Hepatocyte (in vitro differentiated cells): ENCODE data around the gene TFEB.

Experiments
- EZH2 ChIP-seq: fragments of 200-600 bp; sonication (generic); IDR thresholded peaks from 2 replicates; pipeline ENCODE4 v1.6.1; 2016; ENCODE audit warnings: antibody characterized with exemption, mild to moderate bottlenecking, borderline replicate concordance
- EZH2phosphoT487 ChIP-seq: fragments of 200-600 bp; sonication (generic); IDR thresholded peaks from one replicate; pipeline ENCODE4 v1.6.1; 2018; ENCODE audit warnings: antibody characterized with exemption, mild to moderate bottlenecking, low read depth, moderate library complexity; ENCODE audit not compliant: unreplicated experiment, severe bottlenecking
- TF ChIP-seq, protein P1 (sequence below): fragments of 200-600 bp; sonication (generic); IDR thresholded peaks from 2 replicates; pipeline ENCODE4 v1.5.1; 2016; ENCODE audit warnings: antibody characterized with exemption, mild to moderate bottlenecking; ENCODE audit not compliant: poor library complexity

DNA sequence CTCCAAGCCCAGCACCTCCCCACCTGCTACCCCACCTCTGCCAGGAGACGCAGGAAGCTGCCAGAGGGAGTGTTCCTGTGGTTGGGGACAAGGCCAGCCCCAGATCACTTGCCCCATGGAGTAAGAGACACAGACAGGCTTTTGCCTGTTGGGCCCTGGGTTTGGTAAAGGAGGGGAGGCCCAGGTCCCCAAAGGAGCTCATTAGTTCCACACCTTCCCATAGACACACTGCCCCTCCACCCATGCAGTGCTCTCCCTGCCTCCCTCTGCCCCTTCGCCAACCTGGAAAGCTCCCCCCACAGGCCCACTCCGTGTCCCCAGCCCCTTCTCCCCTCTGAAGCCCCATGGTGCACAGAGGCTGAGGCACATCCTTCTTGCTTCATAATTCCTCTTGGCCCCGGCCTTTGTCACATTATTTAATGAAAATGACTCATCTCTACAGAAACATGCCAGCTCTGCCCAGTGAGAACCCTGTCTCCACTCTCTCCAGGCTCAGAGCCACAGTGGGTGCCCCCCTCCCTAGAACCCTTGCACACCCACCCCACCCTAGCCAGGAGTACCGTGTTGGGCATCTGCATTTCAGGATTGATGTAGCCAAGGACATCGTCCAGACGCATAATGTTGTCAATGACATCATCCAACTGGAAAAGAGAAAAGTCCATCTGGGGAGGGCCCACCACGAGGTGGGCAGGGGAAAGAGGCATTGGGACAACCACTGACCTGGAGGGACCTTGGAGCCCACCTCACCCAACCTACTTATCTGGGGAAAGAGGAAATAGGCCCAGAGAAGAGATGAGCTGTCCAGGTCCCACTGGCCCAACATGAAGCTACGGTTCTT is 46.0 kb downstream of the TFEB start:
- TF ChIP-seq, protein P1, sequence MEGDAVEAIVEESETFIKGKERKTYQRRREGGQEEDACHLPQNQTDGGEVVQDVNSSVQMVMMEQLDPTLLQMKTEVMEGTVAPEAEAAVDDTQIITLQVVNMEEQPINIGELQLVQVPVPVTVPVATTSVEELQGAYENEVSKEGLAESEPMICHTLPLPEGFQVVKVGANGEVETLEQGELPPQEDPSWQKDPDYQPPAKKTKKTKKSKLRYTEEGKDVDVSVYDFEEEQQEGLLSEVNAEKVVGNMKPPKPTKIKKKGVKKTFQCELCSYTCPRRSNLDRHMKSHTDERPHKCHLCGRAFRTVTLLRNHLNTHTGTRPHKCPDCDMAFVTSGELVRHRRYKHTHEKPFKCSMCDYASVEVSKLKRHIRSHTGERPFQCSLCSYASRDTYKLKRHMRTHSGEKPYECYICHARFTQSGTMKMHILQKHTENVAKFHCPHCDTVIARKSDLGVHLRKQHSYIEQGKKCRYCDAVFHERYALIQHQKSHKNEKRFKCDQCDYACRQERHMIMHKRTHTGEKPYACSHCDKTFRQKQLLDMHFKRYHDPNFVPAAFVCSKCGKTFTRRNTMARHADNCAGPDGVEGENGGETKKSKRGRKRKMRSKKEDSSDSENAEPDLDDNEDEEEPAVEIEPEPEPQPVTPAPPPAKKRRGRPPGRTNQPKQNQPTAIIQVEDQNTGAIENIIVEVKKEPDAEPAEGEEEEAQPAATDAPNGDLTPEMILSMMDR, result no peak
- no peak for TF ChIP-seq EZH2phosphoT487
- TF ChIP-seq EZH2, result no peak
